Stimulated activated CD4-positive, alpha-beta T cell treated with anti-CD3 and anti-CD28 coated beads, Interleukin-1b, Interleukin-23, amount 100 ng/mL, for 24 hours (primary cell): ENCODE measurements around the gene ING4.
A peak's percentile ranks its signal among the peaks of the same experiment; 100 is the strongest.
"Not testable (repeated sequence)": the region's sequence is repeated elsewhere in the genome, so short reads cannot be mapped to it uniquely, and the experiment has no call there.

ENCODE experiments used
- DNase-seq, 4 experiments: peaks; one replicate each; pipeline ENCODE4 v3.0.0-alpha.2; 2020; ENCODE audit warnings: low read depth in 4 of 4, low spot score in 1 of 4

Gene ING4

GRCh38 chr12:6662906-6663742, at the start of gene ING4:
Gene ING4, minus strand, starts transcription at chr12:6663119. Its CDS starts 18 bp downstream, at chr12:6663101.
- DNase-seq: peak; percentile 77 to 89 (median 87)

GRCh38 chr12:6708960-6709394, 46.1 kb upstream of the ING4 start:
- DNase-seq: no peak

- DNase-seq: not testable (repeated sequence)
These were observed 45.4 kb upstream of the ING4 start for GRCh38 chr12:6708351-6708750.

GRCh38 chr12:6703631-6704030, 40.7 kb upstream of the ING4 start:
- no peak for DNase-seq

GRCh38 chr12:6701078-6701768, 38.3 kb upstream of the ING4 start:
- no peak for DNase-seq

GRCh38 chr12:6700646-6701051, 37.7 kb upstream of the ING4 start, which contains the start of gene PIANP:
Gene PIANP, minus strand, starts transcription at chr12:6700815. Its CDS starts 2,754 bp downstream, at chr12:6698061.
- peak in 2 of 4 experiments; percentile 21 to 30 for DNase-seq

GRCh38 chr12:6699989-6700645, 37.2 kb upstream of the ING4 start:
- no peak for DNase-seq

GRCh38 chr12:6699259-6699988, 36.5 kb upstream of the ING4 start:
- DNase-seq: no peak

GRCh38 chr12:6698352-6699046, 35.6 kb upstream of the ING4 start:
- no peak for DNase-seq

- no peak for DNase-seq
These were observed 34.8 kb upstream of the ING4 start for GRCh38 chr12:6697584-6698351.

GRCh38 chr12:6696690-6697583, 34.0 kb upstream of the ING4 start:
- DNase-seq: no peak

- no peak for DNase-seq
These were observed 32.6 kb upstream of the ING4 start for GRCh38 chr12:6695313-6696045.

GRCh38 chr12:6694701-6695100, 31.8 kb upstream of the ING4 start:
- DNase-seq: no peak

- DNase-seq: no peak
These were observed 31.0 kb upstream of the ING4 start for GRCh38 chr12:6693832-6694355.

GRCh38 chr12:6692888-6693287, 30.0 kb upstream of the ING4 start:
- DNase-seq: no peak

GRCh38 chr12:6691473-6691872, 28.6 kb upstream of the ING4 start:
- no peak for DNase-seq

- DNase-seq: peak; percentile 79 to 91 (median 90)
These were observed 26.3 kb upstream of the ING4 start, which contains the start of gene ZNF384 for GRCh38 chr12:6688999-6689882. Gene ZNF384, minus strand, starts transcription at chr12:6689375. Its CDS starts 9,855 bp downstream, at chr12:6679520.
